WTC11 (cell line): ENCODE measurements around the gene CTNNA1. TPM values are rescaled to one million over a fixed set of nuclear protein-coding genes. Genes with fewer than 3 reads are reported as not detected.

Experiments
- ATAC-seq: fragments of 200-7000 bp; cut with Tn5 transposase; 2 replicates; pipeline ENCODE4 v1.10.0; 2021; ENCODE audit warnings: mild to moderate bottlenecking, moderate library complexity
- CTCF ChIA-PET: fragments of 300-600 bp; sonication (Branson Sonifier 250); formaldehyde crosslinking; loops from one replicate; lab custom pipeline; 2021; ENCODE audit warnings: antibody characterized with exemption; lab: Charles Lee
- POLR2A ChIA-PET: fragments of 350-600 bp; sonication (Branson Sonifier 250); formaldehyde crosslinking; loops from one replicate; lab custom pipeline; 2021; ENCODE audit warnings: antibody characterized with exemption; lab: Charles Lee
- DNase-seq: peaks from one replicate; pipeline ENCODE4 v3.0.0; 2021; ENCODE audit warnings: low spot score
- H3K27ac Mint-ChIP-seq: 2 replicates; pipeline ENCODE4 v1.8.0; 2021; ENCODE audit warnings: mixed read lengths
- H3K27me3 Mint-ChIP-seq: 2 replicates; pipeline ENCODE4 v1.8.0; 2021; ENCODE audit warnings: low read depth, mild to moderate bottlenecking, moderate library complexity, mixed read lengths
- H3K36me3 Mint-ChIP-seq: 2 replicates; pipeline ENCODE4 v1.8.0; 2021; ENCODE audit warnings: mixed read lengths
- H3K4me1 Mint-ChIP-seq: 2 replicates; pipeline ENCODE4 v1.8.0; 2022; ENCODE audit warnings: mixed read lengths
- H3K4me3 Mint-ChIP-seq: 2 replicates; pipeline ENCODE4 v1.8.0; 2021; ENCODE audit warnings: mild to moderate bottlenecking, moderate library complexity, mixed read lengths
- H3K9me3 Mint-ChIP-seq: 2 replicates; pipeline ENCODE4 v1.8.0; 2021; ENCODE audit warnings: mixed read lengths
- FOXJ3 ChIP-seq: sonication (generic); formaldehyde crosslinking; IDR thresholded peaks from 2 replicates; pipeline ENCODE4 v1.9.0; 2021; ENCODE audit warnings: missing genetic modification reagents, mild to moderate bottlenecking, borderline replicate concordance
- FOXP1 ChIP-seq: sonication (generic); formaldehyde crosslinking; IDR thresholded peaks from 2 replicates; pipeline ENCODE4 v1.8.0; 2022; ENCODE audit warnings: missing genetic modification reagents, mild to moderate bottlenecking, moderate library complexity, borderline replicate concordance
- HMGA2 ChIP-seq: fragments of 250-450 bp; sonication (Bioruptor Pico); IDR thresholded peaks from 2 replicates; pipeline ENCODE4 v1.4.0; 2021; ENCODE audit warnings: mild to moderate bottlenecking, moderate library complexity
- MXD4 ChIP-seq: fragments of 250-450 bp; sonication (Bioruptor Pico); IDR thresholded peaks from 2 replicates; pipeline ENCODE4 v1.8.0; 2021; ENCODE audit warnings: mild to moderate bottlenecking, moderate library complexity, borderline replicate concordance
- NR2C2 ChIP-seq: sonication (generic); formaldehyde crosslinking; IDR thresholded peaks from 2 replicates; pipeline ENCODE4 v1.8.0; 2022; ENCODE audit warnings: mild to moderate bottlenecking, missing genetic modification reagents
- NR3C1 ChIP-seq: sonication (generic); formaldehyde crosslinking; conservative IDR thresholded peaks from 2 replicates; pipeline ENCODE4 v1.8.1; 2023; ENCODE audit warnings: low read depth, mild to moderate bottlenecking, missing genetic modification reagents
- OVOL2 ChIP-seq: fragments of 250-450 bp; sonication (Bioruptor Pico); IDR thresholded peaks from 2 replicates; pipeline ENCODE4 v1.9.0; 2021; ENCODE audit warnings: mild to moderate bottlenecking, borderline replicate concordance
- SMAD3 ChIP-seq: sonication (generic); formaldehyde crosslinking; IDR thresholded peaks from 2 replicates; pipeline ENCODE4 v1.8.0; 2022; ENCODE audit warnings: missing genetic modification reagents, mild to moderate bottlenecking, borderline replicate concordance
- TP53 ChIP-seq: sonication (generic); formaldehyde crosslinking; IDR thresholded peaks from 2 replicates; pipeline ENCODE4 v1.8.1; 2023; ENCODE audit warnings: mild to moderate bottlenecking, missing genetic modification reagents
- ZBTB21 ChIP-seq: sonication (generic); formaldehyde crosslinking; IDR thresholded peaks from 2 replicates; pipeline ENCODE4 v1.8.1; 2023; ENCODE audit warnings: mild to moderate bottlenecking, missing genetic modification reagents, borderline replicate concordance
- ZNF121 ChIP-seq: sonication (generic); formaldehyde crosslinking; IDR thresholded peaks from 2 replicates; pipeline ENCODE4 v1.8.0; 2023; ENCODE audit warnings: missing genetic modification reagents
- ZNF219 ChIP-seq: sonication (generic); formaldehyde crosslinking; IDR thresholded peaks from 2 replicates; pipeline ENCODE4 v1.8.0; 2023; ENCODE audit warnings: missing genetic modification reagents, mild to moderate bottlenecking, borderline replicate concordance
- ZNF416 ChIP-seq: fragments of 250-450 bp; sonication (Bioruptor Pico); IDR thresholded peaks from 2 replicates; pipeline ENCODE4 v1.9.0; 2021; ENCODE audit warnings: mild to moderate bottlenecking, inconsistent platforms
- total RNA-seq: library from RNA; stranded (reverse); gene quantifications from 3 replicates; pipeline ENCODE4 v1.2.3, GENCODE V29; 2021
- TF ChIP-seq, protein P1 (sequence below): sonication (generic); formaldehyde crosslinking; IDR thresholded peaks from 2 replicates; pipeline ENCODE4 v1.8.0; 2022; ENCODE audit warnings: mild to moderate bottlenecking, missing genetic modification reagents
- TF ChIP-seq, protein P2 (sequence below): sonication (generic); formaldehyde crosslinking; IDR thresholded peaks from 2 replicates; pipeline ENCODE4 v1.8.1; 2023; ENCODE audit warnings: mild to moderate bottlenecking, missing genetic modification reagents, borderline replicate concordance
- TF ChIP-seq, protein P3 (sequence below): fragments of 200-600 bp; IDR thresholded peaks from 2 replicates; pipeline ENCODE4 v1.8.0; 2022; ENCODE audit warnings: antibody characterized with exemption
- TF ChIP-seq, protein P4 (sequence below): fragments of 250-450 bp; sonication (Bioruptor Pico); IDR thresholded peaks from 2 replicates; pipeline ENCODE4 v1.9.0; 2021; ENCODE audit warnings: moderate library complexity, mild to moderate bottlenecking, inconsistent platforms, borderline replicate concordance
- TF ChIP-seq, protein P5 (sequence below): sonication (generic); formaldehyde crosslinking; IDR thresholded peaks from 2 replicates; pipeline ENCODE4 v1.8.0; 2022; ENCODE audit warnings: missing genetic modification reagents
- TF ChIP-seq, protein P6 (sequence below): sonication (generic); formaldehyde crosslinking; IDR thresholded peaks from 2 replicates; pipeline ENCODE4 v1.8.0; 2022; ENCODE audit warnings: mild to moderate bottlenecking, missing genetic modification reagents
- TF ChIP-seq, protein P7 (sequence below): sonication (generic); formaldehyde crosslinking; IDR thresholded peaks from 2 replicates; pipeline ENCODE4 v1.8.0; 2023; ENCODE audit warnings: missing genetic modification reagents
- TF ChIP-seq, protein P8 (sequence below): sonication (generic); formaldehyde crosslinking; IDR thresholded peaks from 2 replicates; pipeline ENCODE4 v1.8.0; 2022; ENCODE audit warnings: mild to moderate bottlenecking, missing genetic modification reagents

The CTNNA1 gene
- total RNA-seq, 1 experiment from 2014 or later: 309 TPM

DNA sequence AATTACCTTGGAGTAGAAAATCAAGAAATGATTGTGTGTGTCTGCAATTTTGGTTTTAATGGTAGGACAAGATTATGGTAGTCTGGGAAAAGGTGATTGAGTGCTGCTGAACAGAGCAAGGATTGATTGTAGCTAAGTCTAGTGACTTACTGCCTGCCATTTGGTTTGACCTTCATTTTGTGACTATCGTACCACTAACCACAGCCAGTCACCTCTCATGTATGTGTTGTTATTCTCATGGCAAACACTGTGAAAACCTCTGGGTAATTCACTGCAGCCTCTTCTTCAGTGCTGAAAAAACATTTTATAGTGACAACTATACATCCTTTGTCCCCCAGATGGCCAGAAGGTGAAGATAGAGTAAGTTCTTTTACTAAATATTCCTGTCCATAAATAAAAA is 37.5 kb downstream of the CTNNA1 start (continued):
- no peak for TF ChIP-seq NR3C1 (CRISPR knock-in tag)
- no peak for TF ChIP-seq HMGA2 (CRISPR knock-in tag)
- no peak for TF ChIP-seq FOXJ3
- TF ChIP-seq, protein P1, sequence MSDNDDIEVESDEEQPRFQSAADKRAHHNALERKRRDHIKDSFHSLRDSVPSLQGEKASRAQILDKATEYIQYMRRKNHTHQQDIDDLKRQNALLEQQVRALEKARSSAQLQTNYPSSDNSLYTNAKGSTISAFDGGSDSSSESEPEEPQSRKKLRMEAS (CRISPR knock-in tag): no peak

DNA sequence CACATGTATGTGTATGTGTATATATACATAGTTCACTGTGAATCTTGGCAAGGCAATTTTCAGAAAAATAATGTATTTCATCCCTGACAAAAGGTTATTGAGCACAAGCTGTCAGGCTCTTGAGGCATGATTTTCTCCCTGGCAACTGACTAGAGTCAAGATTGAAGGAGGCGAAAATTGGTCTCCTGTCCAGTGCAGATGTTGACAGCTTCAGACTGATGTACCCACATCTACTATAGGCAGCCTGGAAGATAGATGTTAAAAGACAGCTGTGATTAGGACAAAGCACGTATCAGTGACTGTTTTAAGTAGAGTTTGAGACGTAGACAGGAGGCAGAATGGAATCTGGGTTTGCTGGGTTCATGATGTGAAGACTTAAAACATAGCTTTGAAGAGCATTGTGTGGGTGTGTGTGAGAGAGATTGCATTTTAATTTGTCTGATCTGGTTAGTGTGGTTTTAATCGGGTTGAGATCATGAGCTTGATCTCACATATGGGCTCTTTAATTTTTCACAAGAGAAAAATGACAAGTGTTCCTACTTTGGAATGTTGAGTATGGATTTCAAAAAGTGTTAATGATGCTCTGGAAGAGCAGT is 39.1 kb downstream of the CTNNA1 start:
- Mint-ChIP-seq H3K27me3 (no peaks in the 10 kb centered on the region), H3K36me3 (peaks cover 5% of the 10 kb centered on the region), H3K9me3 (no peaks in the 10 kb centered on the region), H3K4me1 (peaks cover 34% of the 10 kb centered on the region), H3K27ac (peak overlapping the region; percentile 26), H3K4me3 (no peak overlapping the region)
- CTCF ChIA-PET: interaction anchor here (0.6 to 1.8 kb wide), 6 partner anchors 19 to 357 kb away, joined by 3 to 8 read pairs (median 3); no protein-coding TSS in a partner anchor
- no peak for DNase-seq
- POLR2A ChIA-PET: interaction anchor here (0.6 kb wide), 1 partner anchor 144 kb away, joined by 3 read pairs; no protein-coding TSS in a partner anchor
- ATAC-seq: no peak
- TF ChIP-seq, protein P2, sequence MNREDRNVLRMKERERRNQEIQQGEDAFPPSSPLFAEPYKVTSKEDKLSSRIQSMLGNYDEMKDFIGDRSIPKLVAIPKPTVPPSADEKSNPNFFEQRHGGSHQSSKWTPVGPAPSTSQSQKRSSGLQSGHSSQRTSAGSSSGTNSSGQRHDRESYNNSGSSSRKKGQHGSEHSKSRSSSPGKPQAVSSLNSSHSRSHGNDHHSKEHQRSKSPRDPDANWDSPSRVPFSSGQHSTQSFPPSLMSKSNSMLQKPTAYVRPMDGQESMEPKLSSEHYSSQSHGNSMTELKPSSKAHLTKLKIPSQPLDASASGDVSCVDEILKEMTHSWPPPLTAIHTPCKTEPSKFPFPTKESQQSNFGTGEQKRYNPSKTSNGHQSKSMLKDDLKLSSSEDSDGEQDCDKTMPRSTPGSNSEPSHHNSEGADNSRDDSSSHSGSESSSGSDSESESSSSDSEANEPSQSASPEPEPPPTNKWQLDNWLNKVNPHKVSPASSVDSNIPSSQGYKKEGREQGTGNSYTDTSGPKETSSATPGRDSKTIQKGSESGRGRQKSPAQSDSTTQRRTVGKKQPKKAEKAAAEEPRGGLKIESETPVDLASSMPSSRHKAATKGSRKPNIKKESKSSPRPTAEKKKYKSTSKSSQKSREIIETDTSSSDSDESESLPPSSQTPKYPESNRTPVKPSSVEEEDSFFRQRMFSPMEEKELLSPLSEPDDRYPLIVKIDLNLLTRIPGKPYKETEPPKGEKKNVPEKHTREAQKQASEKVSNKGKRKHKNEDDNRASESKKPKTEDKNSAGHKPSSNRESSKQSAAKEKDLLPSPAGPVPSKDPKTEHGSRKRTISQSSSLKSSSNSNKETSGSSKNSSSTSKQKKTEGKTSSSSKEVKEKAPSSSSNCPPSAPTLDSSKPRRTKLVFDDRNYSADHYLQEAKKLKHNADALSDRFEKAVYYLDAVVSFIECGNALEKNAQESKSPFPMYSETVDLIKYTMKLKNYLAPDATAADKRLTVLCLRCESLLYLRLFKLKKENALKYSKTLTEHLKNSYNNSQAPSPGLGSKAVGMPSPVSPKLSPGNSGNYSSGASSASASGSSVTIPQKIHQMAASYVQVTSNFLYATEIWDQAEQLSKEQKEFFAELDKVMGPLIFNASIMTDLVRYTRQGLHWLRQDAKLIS: no peak
- TF ChIP-seq FOXP1 (CRISPR knock-in tag) (no peak), MXD4 (CRISPR knock-in tag) (no peak), ZNF121 (CRISPR knock-in tag) (no peak), NR2C2 (no peak), ZNF416 (CRISPR knock-in tag) (no peak), ZBTB21 (no peak), SMAD3 (CRISPR knock-in tag) (no peak), TP53 (CRISPR knock-in tag) (no peak), ZNF219 (CRISPR knock-in tag) (no peak), OVOL2 (CRISPR knock-in tag) (no peak)
- TF ChIP-seq, protein P3, sequence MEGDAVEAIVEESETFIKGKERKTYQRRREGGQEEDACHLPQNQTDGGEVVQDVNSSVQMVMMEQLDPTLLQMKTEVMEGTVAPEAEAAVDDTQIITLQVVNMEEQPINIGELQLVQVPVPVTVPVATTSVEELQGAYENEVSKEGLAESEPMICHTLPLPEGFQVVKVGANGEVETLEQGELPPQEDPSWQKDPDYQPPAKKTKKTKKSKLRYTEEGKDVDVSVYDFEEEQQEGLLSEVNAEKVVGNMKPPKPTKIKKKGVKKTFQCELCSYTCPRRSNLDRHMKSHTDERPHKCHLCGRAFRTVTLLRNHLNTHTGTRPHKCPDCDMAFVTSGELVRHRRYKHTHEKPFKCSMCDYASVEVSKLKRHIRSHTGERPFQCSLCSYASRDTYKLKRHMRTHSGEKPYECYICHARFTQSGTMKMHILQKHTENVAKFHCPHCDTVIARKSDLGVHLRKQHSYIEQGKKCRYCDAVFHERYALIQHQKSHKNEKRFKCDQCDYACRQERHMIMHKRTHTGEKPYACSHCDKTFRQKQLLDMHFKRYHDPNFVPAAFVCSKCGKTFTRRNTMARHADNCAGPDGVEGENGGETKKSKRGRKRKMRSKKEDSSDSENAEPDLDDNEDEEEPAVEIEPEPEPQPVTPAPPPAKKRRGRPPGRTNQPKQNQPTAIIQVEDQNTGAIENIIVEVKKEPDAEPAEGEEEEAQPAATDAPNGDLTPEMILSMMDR: no peak
- TF ChIP-seq, protein P4, sequence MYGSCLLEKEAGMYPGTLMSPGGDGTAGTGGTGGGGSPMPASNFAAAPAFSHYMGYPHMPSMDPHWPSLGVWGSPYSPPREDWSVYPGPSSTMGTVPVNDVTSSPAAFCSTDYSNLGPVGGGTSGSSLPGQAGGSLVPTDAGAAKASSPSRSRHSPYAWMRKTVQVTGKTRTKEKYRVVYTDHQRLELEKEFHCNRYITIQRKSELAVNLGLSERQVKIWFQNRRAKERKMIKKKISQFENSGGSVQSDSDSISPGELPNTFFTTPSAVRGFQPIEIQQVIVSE (CRISPR knock-in tag): no peak
- TF ChIP-seq, protein P5, sequence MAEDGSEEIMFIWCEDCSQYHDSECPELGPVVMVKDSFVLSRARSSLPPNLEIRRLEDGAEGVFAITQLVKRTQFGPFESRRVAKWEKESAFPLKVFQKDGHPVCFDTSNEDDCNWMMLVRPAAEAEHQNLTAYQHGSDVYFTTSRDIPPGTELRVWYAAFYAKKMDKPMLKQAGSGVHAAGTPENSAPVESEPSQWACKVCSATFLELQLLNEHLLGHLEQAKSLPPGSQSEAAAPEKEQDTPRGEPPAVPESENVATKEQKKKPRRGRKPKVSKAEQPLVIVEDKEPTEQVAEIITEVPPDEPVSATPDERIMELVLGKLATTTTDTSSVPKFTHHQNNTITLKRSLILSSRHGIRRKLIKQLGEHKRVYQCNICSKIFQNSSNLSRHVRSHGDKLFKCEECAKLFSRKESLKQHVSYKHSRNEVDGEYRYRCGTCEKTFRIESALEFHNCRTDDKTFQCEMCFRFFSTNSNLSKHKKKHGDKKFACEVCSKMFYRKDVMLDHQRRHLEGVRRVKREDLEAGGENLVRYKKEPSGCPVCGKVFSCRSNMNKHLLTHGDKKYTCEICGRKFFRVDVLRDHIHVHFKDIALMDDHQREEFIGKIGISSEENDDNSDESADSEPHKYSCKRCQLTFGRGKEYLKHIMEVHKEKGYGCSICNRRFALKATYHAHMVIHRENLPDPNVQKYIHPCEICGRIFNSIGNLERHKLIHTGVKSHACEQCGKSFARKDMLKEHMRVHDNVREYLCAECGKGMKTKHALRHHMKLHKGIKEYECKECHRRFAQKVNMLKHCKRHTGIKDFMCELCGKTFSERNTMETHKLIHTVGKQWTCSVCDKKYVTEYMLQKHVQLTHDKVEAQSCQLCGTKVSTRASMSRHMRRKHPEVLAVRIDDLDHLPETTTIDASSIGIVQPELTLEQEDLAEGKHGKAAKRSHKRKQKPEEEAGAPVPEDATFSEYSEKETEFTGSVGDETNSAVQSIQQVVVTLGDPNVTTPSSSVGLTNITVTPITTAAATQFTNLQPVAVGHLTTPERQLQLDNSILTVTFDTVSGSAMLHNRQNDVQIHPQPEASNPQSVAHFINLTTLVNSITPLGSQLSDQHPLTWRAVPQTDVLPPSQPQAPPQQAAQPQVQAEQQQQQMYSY (CRISPR knock-in tag): no peak
- TF ChIP-seq, protein P6, sequence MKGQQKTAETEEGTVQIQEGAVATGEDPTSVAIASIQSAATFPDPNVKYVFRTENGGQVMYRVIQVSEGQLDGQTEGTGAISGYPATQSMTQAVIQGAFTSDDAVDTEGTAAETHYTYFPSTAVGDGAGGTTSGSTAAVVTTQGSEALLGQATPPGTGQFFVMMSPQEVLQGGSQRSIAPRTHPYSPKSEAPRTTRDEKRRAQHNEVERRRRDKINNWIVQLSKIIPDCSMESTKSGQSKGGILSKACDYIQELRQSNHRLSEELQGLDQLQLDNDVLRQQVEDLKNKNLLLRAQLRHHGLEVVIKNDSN (CRISPR knock-in tag): no peak
- TF ChIP-seq, protein P7, sequence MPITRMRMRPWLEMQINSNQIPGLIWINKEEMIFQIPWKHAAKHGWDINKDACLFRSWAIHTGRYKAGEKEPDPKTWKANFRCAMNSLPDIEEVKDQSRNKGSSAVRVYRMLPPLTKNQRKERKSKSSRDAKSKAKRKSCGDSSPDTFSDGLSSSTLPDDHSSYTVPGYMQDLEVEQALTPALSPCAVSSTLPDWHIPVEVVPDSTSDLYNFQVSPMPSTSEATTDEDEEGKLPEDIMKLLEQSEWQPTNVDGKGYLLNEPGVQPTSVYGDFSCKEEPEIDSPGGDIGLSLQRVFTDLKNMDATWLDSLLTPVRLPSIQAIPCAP: no peak
- TF ChIP-seq, protein P8, sequence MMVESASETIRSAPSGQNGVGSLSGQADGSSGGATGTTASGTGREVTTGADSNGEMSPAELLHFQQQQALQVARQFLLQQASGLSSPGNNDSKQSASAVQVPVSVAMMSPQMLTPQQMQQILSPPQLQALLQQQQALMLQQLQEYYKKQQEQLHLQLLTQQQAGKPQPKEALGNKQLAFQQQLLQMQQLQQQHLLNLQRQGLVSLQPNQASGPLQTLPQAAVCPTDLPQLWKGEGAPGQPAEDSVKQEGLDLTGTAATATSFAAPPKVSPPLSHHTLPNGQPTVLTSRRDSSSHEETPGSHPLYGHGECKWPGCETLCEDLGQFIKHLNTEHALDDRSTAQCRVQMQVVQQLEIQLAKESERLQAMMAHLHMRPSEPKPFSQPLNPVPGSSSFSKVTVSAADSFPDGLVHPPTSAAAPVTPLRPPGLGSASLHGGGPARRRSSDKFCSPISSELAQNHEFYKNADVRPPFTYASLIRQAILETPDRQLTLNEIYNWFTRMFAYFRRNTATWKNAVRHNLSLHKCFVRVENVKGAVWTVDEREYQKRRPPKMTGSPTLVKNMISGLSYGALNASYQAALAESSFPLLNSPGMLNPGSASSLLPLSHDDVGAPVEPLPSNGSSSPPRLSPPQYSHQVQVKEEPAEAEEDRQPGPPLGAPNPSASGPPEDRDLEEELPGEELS (CRISPR knock-in tag): no peak
